DOHH2 (cell line): ENCODE results near the gene NDUFB3.
"Not testable (repeated sequence)": the region's sequence is repeated elsewhere in the genome, so short reads cannot be mapped to it uniquely, and the experiment has no call there.

Source experiments
- H3F3A ChIP-seq: fragments of 200-600 bp; sonication (generic), shearing (Covaris generic); 2 replicates; pipeline ENCODE4 v1.6.0; 2016; ENCODE audit warnings: antibody characterized with exemption, mild to moderate bottlenecking; ENCODE audit not compliant: control insufficient read depth, insufficient read depth
- H3K27ac ChIP-seq: fragments of 200-600 bp; sonication (generic); 2 replicates; pipeline ENCODE4 v1.5.1; 2014; ENCODE audit warnings: low read depth, mild to moderate bottlenecking, low read length, moderate library complexity
- H3K27me3 ChIP-seq: fragments of 200-600 bp; sonication (generic); 2 replicates; pipeline ENCODE4 v1.6.1; 2014; ENCODE audit warnings: mild to moderate bottlenecking, low read length, mixed read lengths; ENCODE audit not compliant: control insufficient read depth
- H3K36me3 ChIP-seq: fragments of 200-600 bp; sonication (generic); 2 replicates; pipeline ENCODE4 v1.6.1; 2014; ENCODE audit warnings: mild to moderate bottlenecking, low read length, moderate library complexity, mixed read lengths; ENCODE audit not compliant: control insufficient read depth
- H3K4me1 ChIP-seq: fragments of 200-600 bp; sonication (generic); 2 replicates; pipeline ENCODE4 v1.6.1; 2014; ENCODE audit warnings: mild to moderate bottlenecking, low read length, mixed read lengths; ENCODE audit not compliant: control insufficient read depth
- H3K4me2 ChIP-seq: fragments of 200-600 bp; sonication (generic); 2 replicates; pipeline ENCODE4 v1.6.0; 2014; ENCODE audit warnings: mild to moderate bottlenecking, low read length, moderate library complexity
- H3K4me3 ChIP-seq: fragments of 200-600 bp; sonication (generic); 2 replicates; pipeline ENCODE4 v1.5.1; 2014; ENCODE audit warnings: mild to moderate bottlenecking, low read length, mixed read lengths
- H3K79me2 ChIP-seq: fragments of 200-600 bp; sonication (generic); 2 replicates; pipeline ENCODE4 v1.6.1; 2014; ENCODE audit warnings: mild to moderate bottlenecking, low read length, mixed read lengths; ENCODE audit not compliant: control insufficient read depth
- H3K9me2 ChIP-seq: fragments of 200-600 bp; sonication (generic); replicated peaks from 2 replicates; pipeline ENCODE4 v1.6.1; 2014; ENCODE audit warnings: mild to moderate bottlenecking, low read length, mixed read lengths; ENCODE audit not compliant: control insufficient read depth
- H3K9me3 ChIP-seq: fragments of 200-600 bp; sonication (generic); 2 replicates; pipeline ENCODE4 v1.6.1; 2014; ENCODE audit warnings: antibody characterized with exemption, low read length, mixed read lengths; ENCODE audit not compliant: control insufficient read depth, insufficient read depth
- H4K20me1 ChIP-seq: fragments of 200-600 bp; sonication (generic); 2 replicates; pipeline ENCODE4 v1.6.0; 2014; ENCODE audit warnings: low read depth, mild to moderate bottlenecking, antibody characterized with exemption, low read length, moderate library complexity; ENCODE audit not compliant: control insufficient read depth, insufficient read depth
- EZH2phosphoT487 ChIP-seq: fragments of 200-600 bp; sonication (generic); IDR thresholded peaks from 2 replicates; pipeline ENCODE4 v1.6.1; 2017; ENCODE audit warnings: borderline replicate concordance, mild to moderate bottlenecking, antibody characterized with exemption, low read length, moderate library complexity, mixed read lengths
- TF ChIP-seq, protein P1 (sequence below): fragments of 200-600 bp; sonication (generic); IDR thresholded peaks from one replicate; pipeline ENCODE4 v1.5.1; 2014; ENCODE audit warnings: antibody characterized with exemption, mild to moderate bottlenecking, low read depth, low read length; ENCODE audit not compliant: poor library complexity, severe bottlenecking

NDUFB3 gene

DNA sequence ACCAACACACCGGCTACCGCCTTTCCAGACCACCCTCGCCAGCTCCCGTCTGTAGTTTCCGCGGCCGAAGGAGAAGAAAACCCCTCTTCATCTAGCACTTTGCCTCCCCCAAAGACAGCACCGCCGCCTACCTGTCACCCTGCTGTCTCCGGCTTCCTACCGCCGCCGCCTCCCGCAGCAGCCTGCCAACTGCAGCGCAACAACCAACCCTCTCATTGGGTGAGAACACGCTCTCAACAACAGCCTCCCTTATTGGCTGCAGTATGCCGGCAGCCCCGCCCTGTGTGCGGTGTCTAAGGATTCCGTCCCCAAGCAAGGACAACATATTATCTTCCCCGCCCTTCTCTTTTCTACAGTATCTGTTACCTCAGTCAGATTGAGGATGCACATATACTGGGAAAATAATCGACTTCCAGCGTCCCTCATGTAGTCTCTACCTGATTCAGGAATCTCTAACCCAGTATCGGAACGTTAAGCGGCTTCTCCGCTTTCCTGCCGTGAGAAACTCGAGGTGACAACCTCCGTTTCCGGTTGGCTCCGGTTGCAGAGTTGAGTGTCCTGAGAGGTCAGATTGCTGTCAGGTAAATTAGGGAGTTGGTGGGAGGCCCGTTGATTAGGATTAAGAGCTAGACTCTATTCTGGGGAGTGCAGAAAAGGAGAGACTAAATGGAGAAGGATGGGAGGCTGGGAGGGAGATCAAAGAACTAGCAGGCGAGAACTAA lies at the start of gene NDUFB3, which contains the start of gene HYCC2:
Gene NDUFB3 (plus strand): TSS at position 523 of the 722 bp plus-strand sequence. CDS start 6,882 bp downstream, outside the sequence.
Gene HYCC2 (minus strand): TSS at position 193 of the 722 bp plus-strand sequence. CDS start 47,662 bp downstream, outside the sequence.
- peaks cover 29% of the 10 kb centered on the region for H3K4me1 ChIP-seq
- no peaks in the 10 kb centered on the region for H3K9me2 ChIP-seq
- H3F3A ChIP-seq: no peaks in the 10 kb centered on the region
- no peaks in the 10 kb centered on the region for H3K27me3 ChIP-seq
- no peaks in the 10 kb centered on the region for H3K9me3 ChIP-seq
- peaks cover 3% of the 10 kb centered on the region; the same call in 1 of the 2 replicates for H3K36me3 ChIP-seq
- H3K79me2 ChIP-seq: peaks cover 88% of the 10 kb centered on the region
- peak within 1 kb of the TSS; percentile 65 for H3K27ac ChIP-seq
- TF ChIP-seq, protein P1, sequence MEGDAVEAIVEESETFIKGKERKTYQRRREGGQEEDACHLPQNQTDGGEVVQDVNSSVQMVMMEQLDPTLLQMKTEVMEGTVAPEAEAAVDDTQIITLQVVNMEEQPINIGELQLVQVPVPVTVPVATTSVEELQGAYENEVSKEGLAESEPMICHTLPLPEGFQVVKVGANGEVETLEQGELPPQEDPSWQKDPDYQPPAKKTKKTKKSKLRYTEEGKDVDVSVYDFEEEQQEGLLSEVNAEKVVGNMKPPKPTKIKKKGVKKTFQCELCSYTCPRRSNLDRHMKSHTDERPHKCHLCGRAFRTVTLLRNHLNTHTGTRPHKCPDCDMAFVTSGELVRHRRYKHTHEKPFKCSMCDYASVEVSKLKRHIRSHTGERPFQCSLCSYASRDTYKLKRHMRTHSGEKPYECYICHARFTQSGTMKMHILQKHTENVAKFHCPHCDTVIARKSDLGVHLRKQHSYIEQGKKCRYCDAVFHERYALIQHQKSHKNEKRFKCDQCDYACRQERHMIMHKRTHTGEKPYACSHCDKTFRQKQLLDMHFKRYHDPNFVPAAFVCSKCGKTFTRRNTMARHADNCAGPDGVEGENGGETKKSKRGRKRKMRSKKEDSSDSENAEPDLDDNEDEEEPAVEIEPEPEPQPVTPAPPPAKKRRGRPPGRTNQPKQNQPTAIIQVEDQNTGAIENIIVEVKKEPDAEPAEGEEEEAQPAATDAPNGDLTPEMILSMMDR: peak; percentile 56
- TF ChIP-seq EZH2phosphoT487: no peak
- H4K20me1 ChIP-seq: peaks cover 2% of the 10 kb centered on the region; the same call in 1 of the 2 replicates
- H3K4me2 ChIP-seq: peak within 1 kb of the TSS; percentile 84
- peak within 1 kb of the TSS; percentile 94 for H3K4me3 ChIP-seq

DNA sequence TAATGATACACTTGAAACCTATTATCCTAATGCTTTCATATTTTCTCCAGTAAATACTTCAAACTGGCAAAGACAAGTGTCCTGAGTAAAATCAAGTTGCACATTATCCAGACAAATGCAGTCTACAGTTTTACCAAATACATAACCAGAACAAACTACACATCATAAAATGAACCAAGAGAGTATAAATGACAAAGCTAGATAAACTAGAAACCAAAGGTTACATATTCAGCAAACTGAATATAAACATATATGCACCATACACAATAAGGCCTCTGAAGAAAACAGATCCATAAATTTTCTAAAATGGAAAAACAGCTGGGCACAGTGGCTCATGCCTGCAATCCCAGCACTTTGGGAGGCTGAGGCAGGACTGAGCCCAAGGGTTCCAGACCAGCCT lies 47.3 kb upstream of the NDUFB3 start:
- no peak overlapping the region for H3K27ac ChIP-seq
- TF ChIP-seq, protein P1: no peak
- H4K20me1 ChIP-seq: no peaks in the 10 kb centered on the region
- H3K9me2 ChIP-seq: no peaks in the 10 kb centered on the region
- no peak overlapping the region for H3K4me3 ChIP-seq
- no peaks in the 10 kb centered on the region; the same call in 1 of the 2 replicates for H3F3A ChIP-seq
- H3K4me2 ChIP-seq: no peak overlapping the region
- no peaks in the 10 kb centered on the region for H3K9me3 ChIP-seq
- peaks cover 9% of the 10 kb centered on the region for H3K79me2 ChIP-seq
- H3K27me3 ChIP-seq: no peaks in the 10 kb centered on the region
- no peaks in the 10 kb centered on the region for H3K4me1 ChIP-seq
- H3K36me3 ChIP-seq: peaks cover 8% of the 10 kb centered on the region

DNA sequence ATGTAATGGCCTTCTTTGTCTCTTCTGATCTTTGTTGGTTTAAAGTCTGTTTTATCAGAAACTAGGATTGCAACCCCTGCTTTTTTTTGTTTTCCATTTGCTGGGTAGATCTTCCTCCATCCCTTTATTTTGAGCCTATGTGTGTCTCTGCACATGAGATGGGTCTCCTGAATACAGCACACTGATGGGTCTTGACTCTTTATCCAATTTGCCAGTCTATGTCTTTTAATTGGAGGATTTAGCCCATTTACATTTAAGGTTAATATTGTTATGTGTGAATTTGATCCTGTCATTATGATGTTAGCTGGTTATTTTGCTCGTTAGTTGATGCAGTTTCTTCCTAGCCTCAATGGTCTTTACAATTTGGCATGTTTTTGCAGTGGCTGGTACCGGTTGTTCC lies 37.4 kb upstream of the NDUFB3 start:
- not testable (repeated sequence) for H3K4me3 ChIP-seq, H3K36me3 ChIP-seq, H3K4me1 ChIP-seq, H3K27me3 ChIP-seq, H3F3A ChIP-seq, H3K9me3 ChIP-seq, H3K27ac ChIP-seq, H3K4me2 ChIP-seq, H3K9me2 ChIP-seq, H4K20me1 ChIP-seq
- H3K79me2 ChIP-seq: peaks cover 11% of the 10 kb centered on the region

DNA sequence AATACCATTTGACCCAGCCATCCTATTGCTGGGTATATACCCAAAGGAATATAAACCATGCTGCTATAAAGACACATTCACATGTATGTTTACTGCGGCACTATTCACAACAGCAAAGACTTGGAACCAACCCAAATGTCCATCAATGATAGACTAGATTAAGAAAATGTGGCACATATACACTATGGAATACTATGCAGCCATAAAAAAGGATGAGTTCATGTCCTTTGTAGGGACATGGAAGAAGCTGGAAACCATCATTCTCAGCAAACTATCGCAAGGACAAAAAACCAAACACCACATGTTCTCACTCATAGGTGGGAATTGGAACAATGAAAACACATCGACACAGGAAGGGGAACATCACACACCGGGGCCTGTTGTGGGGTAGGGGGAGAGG lies 33.4 kb upstream of the NDUFB3 start:
- not testable (repeated sequence) for H4K20me1 ChIP-seq, H3K27ac ChIP-seq, H3K4me2 ChIP-seq, H3K4me3 ChIP-seq, H3K36me3 ChIP-seq, H3F3A ChIP-seq, H3K9me2 ChIP-seq, H3K9me3 ChIP-seq, H3K4me1 ChIP-seq, H3K79me2 ChIP-seq, H3K27me3 ChIP-seq
